Endodermal cell (in vitro differentiated cells): ENCODE data around the gene ZNF662. TPM values are rescaled to one million over a fixed set of nuclear protein-coding genes. Genes with fewer than 3 reads are reported as not detected.

Experiments
- DNase-seq: peaks from one replicate; pipeline ENCODE4 v3.0.0-alpha.2; 2017
- H3K27ac ChIP-seq: 2 replicates; pipeline ENCODE4 v1.5.1; 2013; ENCODE audit warnings: mild to moderate bottlenecking, low read depth, low read length, moderate library complexity
- H3K27me3 ChIP-seq: 2 replicates; pipeline ENCODE4 v1.6.1; 2013; ENCODE audit warnings: mild to moderate bottlenecking, low read length, moderate library complexity; ENCODE audit not compliant: insufficient read depth, control insufficient read depth, poor library complexity, severe bottlenecking
- H3K36me3 ChIP-seq: 2 replicates; pipeline ENCODE4 v1.7.0; 2013; ENCODE audit warnings: mild to moderate bottlenecking, low read length, moderate library complexity; ENCODE audit not compliant: control insufficient read depth, insufficient read depth
- H3K4me1 ChIP-seq: one replicate; pipeline ENCODE4 v1.7.0; 2013; ENCODE audit warnings: low read length; ENCODE audit not compliant: control insufficient read depth, insufficient read depth
- H3K4me3 ChIP-seq: 2 replicates; pipeline ENCODE4 v1.5.1; 2013; ENCODE audit warnings: mild to moderate bottlenecking, low read length, moderate library complexity
- H3K9ac ChIP-seq: 2 replicates; pipeline ENCODE4 v1.6.1; 2013; ENCODE audit warnings: mild to moderate bottlenecking, low read length, moderate library complexity; ENCODE audit not compliant: poor library complexity, severe bottlenecking; ENCODE audit errors: extremely low read depth
- H3K9me3 ChIP-seq: 2 replicates; pipeline ENCODE4 v1.6.1; 2013; ENCODE audit warnings: mild to moderate bottlenecking, low read length, moderate library complexity; ENCODE audit not compliant: control insufficient read depth
- H3K27ac Mint-ChIP-seq: 2 replicates; pipeline ENCODE4 v1.8.0; 2020; ENCODE audit warnings: mixed read lengths
- H3K27me3 Mint-ChIP-seq: 2 replicates; pipeline ENCODE4 v1.8.0; 2021; ENCODE audit warnings: mild to moderate bottlenecking, mixed read lengths; ENCODE audit not compliant: insufficient read depth
- H3K36me3 Mint-ChIP-seq: 2 replicates; pipeline ENCODE4 v1.8.0; 2020; ENCODE audit warnings: low read depth, mixed read lengths
- H3K4me1 Mint-ChIP-seq: 2 replicates; pipeline ENCODE4 v1.8.0; 2020; ENCODE audit warnings: mixed read lengths
- H3K4me3 Mint-ChIP-seq: 2 replicates; pipeline ENCODE4 v1.8.0; 2020; ENCODE audit warnings: mild to moderate bottlenecking, moderate library complexity, mixed read lengths
- H3K9me3 Mint-ChIP-seq: 2 replicates; pipeline ENCODE4 v1.8.0; 2020; ENCODE audit warnings: mild to moderate bottlenecking, mixed read lengths
- WGBS, 2 experiments: methylation state at CpG; one replicate each; pipeline versions ENCODE4 v1.1.5 to v1.1.7; 2013; ENCODE audit warnings: missing lambda C conversion rate in 2 of 2, mixed read lengths in 1 of 2; ENCODE audit not compliant: insufficient coverage in 1 of 2, insufficient read length in 1 of 2; 5-methylcytosine and 5-hydroxymethylcytosine counted together
- total RNA-seq, 2 donors: library from RNA; stranded (reverse); fragmentation: NEBNext Ultra II Directional in 1 of 2; extraction: Animal tissue kit (Norgen Biotek cat#: 25700) in 1 of 2; gene quantifications; 2 replicates in 1 of 2; 3 replicates in 1 of 2; pipeline ENCODE4 v1.2.1, GENCODE V29; 2021
- TF ChIP-seq, protein P1 (sequence below): fragments of 200-600 bp; sonication (generic); conservative IDR thresholded peaks from 2 replicates; pipeline ENCODE4 v1.5.0; 2021; ENCODE audit warnings: antibody characterized with exemption, mild to moderate bottlenecking

ZNF662 gene
- total RNA-seq, 2 donors from 2014 or later, result 1.8 TPM; not detected in 1

DNA sequence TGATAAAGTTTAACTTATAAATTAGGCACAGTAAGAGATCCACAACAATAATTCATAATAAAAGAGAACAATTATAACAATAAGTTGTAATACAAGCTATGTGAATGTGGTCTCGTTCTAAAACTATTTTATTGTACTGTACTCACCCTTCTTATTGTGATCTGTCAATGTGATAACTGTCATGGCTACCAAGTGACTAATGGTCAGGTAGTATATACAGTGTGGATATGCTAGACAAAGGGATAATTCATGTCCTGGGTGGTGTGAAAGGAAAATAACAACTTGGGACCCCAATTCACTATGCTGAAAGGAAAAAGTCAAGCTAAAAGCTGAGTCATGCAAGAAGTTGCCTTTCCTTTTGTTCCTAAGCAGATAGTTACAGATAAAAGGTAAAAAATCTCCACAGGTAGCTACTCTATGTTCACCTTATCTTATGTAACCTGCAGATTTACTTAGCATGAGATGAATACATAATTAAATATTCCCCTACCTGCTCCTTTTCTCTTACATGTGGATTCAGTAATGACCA lies 19.6 kb upstream of the ZNF662 start:
- DNase-seq, result no peak
- H3K27me3 Mint-ChIP-seq, result no peaks in the 10 kb centered on the region
- H3K27ac ChIP-seq, result no peak overlapping the region
- H3K4me3 ChIP-seq, result peak overlapping the region; percentile 58
- no peaks in the 10 kb centered on the region for H3K9me3 ChIP-seq
- WGBS, 2 experiments, result 93% methylated on average over 1 of the region's 1 CpG; no CpG with 5 or more reads in 1 of the 2 experiments
- peak overlapping the region; percentile 13 for H3K9ac ChIP-seq
- H3K27me3 ChIP-seq, result no peaks in the 10 kb centered on the region
- no peak overlapping the region for H3K4me3 Mint-ChIP-seq
- H3K36me3 ChIP-seq, result no peaks in the 10 kb centered on the region
- peaks cover 54% of the 10 kb centered on the region for H3K4me1 Mint-ChIP-seq
- H3K9me3 Mint-ChIP-seq, result no peaks in the 10 kb centered on the region
- TF ChIP-seq, protein P1, sequence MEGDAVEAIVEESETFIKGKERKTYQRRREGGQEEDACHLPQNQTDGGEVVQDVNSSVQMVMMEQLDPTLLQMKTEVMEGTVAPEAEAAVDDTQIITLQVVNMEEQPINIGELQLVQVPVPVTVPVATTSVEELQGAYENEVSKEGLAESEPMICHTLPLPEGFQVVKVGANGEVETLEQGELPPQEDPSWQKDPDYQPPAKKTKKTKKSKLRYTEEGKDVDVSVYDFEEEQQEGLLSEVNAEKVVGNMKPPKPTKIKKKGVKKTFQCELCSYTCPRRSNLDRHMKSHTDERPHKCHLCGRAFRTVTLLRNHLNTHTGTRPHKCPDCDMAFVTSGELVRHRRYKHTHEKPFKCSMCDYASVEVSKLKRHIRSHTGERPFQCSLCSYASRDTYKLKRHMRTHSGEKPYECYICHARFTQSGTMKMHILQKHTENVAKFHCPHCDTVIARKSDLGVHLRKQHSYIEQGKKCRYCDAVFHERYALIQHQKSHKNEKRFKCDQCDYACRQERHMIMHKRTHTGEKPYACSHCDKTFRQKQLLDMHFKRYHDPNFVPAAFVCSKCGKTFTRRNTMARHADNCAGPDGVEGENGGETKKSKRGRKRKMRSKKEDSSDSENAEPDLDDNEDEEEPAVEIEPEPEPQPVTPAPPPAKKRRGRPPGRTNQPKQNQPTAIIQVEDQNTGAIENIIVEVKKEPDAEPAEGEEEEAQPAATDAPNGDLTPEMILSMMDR, result no peak
- peak overlapping the region; percentile 88 for H3K27ac Mint-ChIP-seq
- H3K36me3 Mint-ChIP-seq, result no peaks in the 10 kb centered on the region
- peaks cover 33% of the 10 kb centered on the region for H3K4me1 ChIP-seq

DNA sequence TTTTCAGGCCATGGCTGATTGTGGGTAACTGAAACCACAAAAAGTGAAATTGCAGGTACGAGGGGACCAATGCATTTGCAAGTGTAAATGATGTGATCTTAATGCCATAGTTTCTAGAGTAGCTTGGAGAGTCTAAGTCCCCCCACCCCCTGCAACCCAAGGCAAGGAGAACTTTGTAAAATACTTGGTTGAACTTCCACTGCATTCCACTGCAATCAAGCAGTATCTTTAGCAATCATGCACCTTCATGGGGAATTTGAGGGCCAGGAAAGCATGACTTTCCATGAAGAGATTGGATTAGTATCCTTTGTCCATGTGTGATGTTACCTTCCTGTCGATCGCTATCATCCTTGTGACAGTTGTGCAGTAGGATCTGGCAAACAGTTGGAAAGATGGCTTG lies 18.9 kb upstream of the ZNF662 start:
- Mint-ChIP-seq H3K9me3 (no peaks in the 10 kb centered on the region), H3K27ac (peak overlapping the region; percentile 88), H3K4me1 (peaks cover 61% of the 10 kb centered on the region), H3K27me3 (no peaks in the 10 kb centered on the region), H3K4me3 (no peak overlapping the region), H3K36me3 (no peaks in the 10 kb centered on the region)
- Histone ChIP-seq H3K27ac (no peak overlapping the region), H3K4me1 (peaks cover 36% of the 10 kb centered on the region), H3K36me3 (no peaks in the 10 kb centered on the region), H3K27me3 (no peaks in the 10 kb centered on the region), H3K9ac (no peak overlapping the region), H3K9me3 (no peaks in the 10 kb centered on the region), H3K4me3 (peak overlapping the region; percentile 58)
- 76 to 93% methylated on average over 3 of the region's 3 CpGs for WGBS, 2 experiments
- TF ChIP-seq, protein P1, result no peak
- peak; percentile 62 for DNase-seq

DNA sequence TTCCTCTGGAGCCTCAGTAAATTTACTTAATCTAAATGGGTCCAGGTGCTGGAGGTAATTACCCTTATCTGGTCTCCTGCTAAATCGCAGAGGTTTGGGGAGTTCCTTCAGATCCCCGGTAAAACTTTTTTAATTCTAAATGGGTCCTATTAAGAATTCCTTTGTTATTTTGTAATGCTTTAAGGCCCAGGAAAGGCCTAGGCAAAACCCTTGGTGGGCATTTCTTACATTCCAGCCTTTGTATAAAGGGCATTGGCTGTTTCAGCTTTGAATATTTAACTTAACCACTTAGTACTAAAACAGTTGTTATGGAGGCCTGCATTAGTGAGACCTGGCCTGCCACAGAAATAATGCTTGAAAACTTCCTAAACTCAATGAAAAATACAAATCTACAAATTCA lies 14.9 kb upstream of the ZNF662 start:
- no peaks in the 10 kb centered on the region for H3K27me3 ChIP-seq
- Mint-ChIP-seq H3K27me3 (no peaks in the 10 kb centered on the region), H3K4me1 (peaks cover 59% of the 10 kb centered on the region), H3K9me3 (no peaks in the 10 kb centered on the region), H3K27ac (peak overlapping the region; percentile 81), H3K4me3 (no peak overlapping the region), H3K36me3 (no peaks in the 10 kb centered on the region)
- H3K4me1 ChIP-seq, result peaks cover 28% of the 10 kb centered on the region
- WGBS, 2 experiments, result 0 to 27% methylated on average over 1 to 2 of the region's 2 CpGs
- peak overlapping the region; percentile 12 for H3K9ac ChIP-seq
- TF ChIP-seq, protein P1, result no peak
- no peaks in the 10 kb centered on the region for H3K9me3 ChIP-seq
- H3K27ac ChIP-seq, result peak overlapping the region; percentile 72
- H3K4me3 ChIP-seq, result peak overlapping the region; percentile 60
- no peaks in the 10 kb centered on the region for H3K36me3 ChIP-seq
- peak; percentile 61 for DNase-seq
